Hematopoietic multipotent progenitor cell treated with erythropoietin and hydrocortisone succinate and interleukin-3 and kit ligand, for 8 days (in vitro differentiated cells): ENCODE data around the gene XPNPEP2.

Experiments
- DNase-seq: peaks from one replicate; pipeline ENCODE4 v3.0.0-alpha.2; 2015

Gene XPNPEP2

DNA sequence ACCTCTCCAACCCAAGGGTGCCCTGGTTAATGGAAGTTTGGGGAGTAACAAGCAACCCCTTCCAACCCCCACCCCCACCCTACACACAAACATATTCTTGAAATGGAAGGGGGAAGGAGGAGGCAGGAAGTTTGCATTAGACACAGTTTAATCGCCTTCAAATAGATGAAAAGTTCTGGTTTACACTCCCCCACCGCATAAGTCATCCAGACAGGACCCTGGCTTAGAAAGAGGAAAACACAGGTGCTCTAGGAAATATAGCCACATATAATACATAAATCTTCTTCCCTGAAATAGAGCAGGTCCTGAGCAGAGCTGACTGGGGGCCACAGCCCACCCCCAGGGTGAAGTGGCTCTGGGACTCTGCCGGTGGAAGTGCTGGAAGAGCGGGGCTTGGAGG, 66.0 kb downstream of the XPNPEP2 start:
- no peak for DNase-seq

DNA sequence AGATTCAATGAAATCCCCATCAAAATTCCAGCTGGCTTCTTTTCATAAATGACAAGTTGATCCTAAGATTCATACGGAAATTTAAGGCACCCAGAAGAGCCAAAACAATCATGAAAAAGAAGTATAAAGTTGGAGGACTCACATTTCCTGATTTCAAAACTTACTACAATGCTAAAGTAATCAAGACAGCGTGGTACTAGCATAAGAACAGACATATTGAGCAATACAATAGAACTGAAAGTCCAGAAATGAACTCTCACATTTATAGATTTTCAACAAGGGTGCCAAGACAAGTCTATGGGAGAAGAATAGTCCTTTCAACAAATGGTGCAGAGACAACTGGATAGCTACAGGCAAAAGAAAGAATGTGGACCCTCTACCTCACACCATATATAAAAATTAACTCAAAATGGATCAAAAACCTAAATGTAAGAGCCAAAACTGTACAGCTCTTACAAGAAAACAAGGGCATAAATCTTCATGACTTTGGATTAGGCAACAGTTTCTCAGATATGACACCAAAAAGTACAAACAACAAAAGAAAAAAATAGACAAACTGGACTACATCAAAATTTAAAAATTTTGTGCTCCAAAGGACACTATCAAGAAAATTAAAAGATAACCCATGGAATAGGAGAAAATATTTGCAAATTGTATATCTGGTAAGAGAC, 69.5 kb downstream of the XPNPEP2 start:
- no peak for DNase-seq

DNA sequence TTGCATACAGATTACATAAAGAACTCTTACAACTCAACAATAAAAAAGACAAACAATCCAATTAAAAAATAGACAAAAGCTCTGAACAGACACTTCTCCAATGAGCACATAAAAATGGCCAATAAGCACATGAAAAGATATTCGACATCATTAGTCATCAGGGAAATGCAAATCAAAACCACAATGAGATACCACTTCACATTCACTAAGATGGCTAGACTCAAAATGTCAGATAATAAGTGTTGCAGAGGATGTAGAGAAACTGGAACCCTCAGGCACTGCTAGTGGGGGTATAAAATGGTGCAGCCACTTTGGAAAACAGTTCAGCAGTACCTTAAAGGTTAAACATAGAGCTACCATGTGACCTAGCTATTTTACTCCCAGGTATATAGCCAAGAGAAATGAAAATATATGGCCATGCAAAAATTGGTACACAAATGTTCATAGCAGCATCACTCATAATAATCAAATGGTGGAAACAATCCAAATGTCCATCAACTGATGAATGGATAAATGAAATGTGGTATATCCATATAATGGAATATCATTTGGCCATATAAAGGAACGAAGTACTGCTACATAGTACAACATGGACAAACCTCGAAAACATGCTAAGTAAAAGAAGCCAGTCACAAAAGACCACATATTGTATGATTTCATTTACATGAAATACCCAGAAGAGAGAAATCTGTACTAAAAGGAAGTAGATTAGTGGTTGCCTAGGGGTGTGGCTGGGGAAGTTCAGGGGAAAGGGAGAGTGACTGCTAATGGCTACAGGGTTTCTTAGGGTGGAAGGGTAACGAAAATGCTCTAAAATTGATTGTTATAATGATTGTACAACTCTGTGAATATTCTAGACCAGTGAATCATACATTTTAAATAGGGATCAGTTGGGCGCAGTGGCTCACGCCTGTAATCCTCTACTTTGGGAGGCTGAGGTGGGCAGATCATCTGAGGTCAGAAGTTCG, 70.3 kb downstream of the XPNPEP2 start:
- peak; percentile 17 for DNase-seq

DNA sequence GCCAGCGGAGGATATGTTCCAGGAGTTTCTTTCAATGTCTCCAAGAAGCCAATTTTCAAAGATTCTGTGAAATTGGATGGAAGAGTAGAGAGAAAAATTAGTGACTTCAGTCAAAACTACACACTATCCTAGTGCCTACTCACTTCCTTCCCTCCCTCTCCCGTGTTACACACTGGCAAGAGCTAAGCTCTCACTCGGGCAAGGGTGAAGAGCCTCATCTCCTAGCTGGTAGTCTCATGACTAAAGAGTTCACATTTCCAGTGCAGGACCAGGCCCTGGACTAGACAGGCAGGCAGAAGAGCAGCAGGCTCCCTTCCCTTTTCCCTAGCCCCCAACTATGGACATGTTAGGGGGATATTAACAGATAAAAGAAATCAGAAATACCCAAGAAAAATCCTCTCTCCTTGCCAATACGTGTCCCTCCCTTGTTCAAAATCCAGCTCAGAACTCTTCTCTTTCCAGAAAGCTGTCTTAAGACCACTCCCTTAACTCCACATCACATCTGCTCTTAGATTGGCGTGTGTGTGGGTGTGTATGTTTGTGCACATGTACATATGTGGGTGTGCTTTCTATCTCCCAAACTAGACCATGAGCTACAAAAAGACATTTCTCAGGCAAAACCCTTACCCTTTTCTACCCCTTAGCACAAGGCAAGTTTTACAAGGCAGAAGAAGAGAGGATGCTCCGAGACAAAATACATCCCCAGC, 75.0 kb downstream of the XPNPEP2 start:
- DNase-seq: no peak

DNA sequence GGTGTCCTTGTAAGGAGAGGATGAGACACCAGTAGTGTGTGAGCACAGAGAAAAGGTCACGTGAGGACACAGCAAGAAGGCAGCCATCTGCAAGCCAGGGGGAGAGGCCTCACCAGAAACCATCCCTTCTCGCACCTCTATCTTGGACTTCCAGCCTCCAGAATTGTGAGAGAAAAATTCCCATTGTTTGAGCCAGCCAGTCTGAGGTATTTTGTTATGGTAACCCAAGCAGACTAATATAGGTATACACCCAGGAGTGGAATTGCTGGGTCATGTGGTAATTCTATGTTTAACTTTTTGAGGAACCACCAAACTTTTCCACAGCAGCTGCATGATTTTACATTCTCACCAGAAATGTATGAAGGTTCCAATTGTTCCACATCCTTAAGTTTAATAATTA, 79.3 kb downstream of the XPNPEP2 start:
- DNase-seq: no peak
